ENCODE measurements around the gene CEACAM16. TPM values are rescaled to one million over a fixed set of nuclear protein-coding genes. Genes with fewer than 3 reads are reported as not detected.

Gene CEACAM16
- total RNA-seq, 1 experiment from 2014 or later: not detected

GRCh38 chr19:44757057-44757734 is 58.2 kb downstream of the CEACAM16 start:
- no peak for ATAC-seq
- Histone ChIP-seq H3K79me2 (ENCODE audit: insufficient read depth, low read length) (peaks cover 9% of the 10 kb centered on the region; the same call in 1 of the 2 replicates), H2AFZ (ENCODE audit: low read depth, low read length, poor library complexity, severe bottlenecking) (no peak overlapping the region), H3K4me3 (replicated peaks in 1 of 2; ENCODE audit: low read depth in 1 of 2, low read length in 2 of 2) (no peak overlapping the region), H4K20me1 (ENCODE audit: insufficient read depth) (no peaks in the 10 kb centered on the region), H3K36me3 (ENCODE audit: control insufficient read depth in 1 of 2, insufficient read depth in 2 of 2, low read length in 2 of 2) (peaks cover 3 to 7% of the 10 kb centered on the region in 2 experiments; a peak in 2 of 4 replicates), H3K27me3 (ENCODE audit: insufficient read depth, low read length) (no peaks in the 10 kb centered on the region), H3K9me3 (ENCODE audit: control insufficient read depth in 1 of 2, insufficient read depth in 1 of 2, low read depth in 1 of 2, low read length in 2 of 2) (no peaks in the 10 kb centered on the region), H3K9ac (ENCODE audit: low read length) (no peak overlapping the region), H3K4me2 (ENCODE audit: low read length) (no peak overlapping the region), H3K4me1 (ENCODE audit: control insufficient read depth in 1 of 2, insufficient read depth in 2 of 2, low read length in 2 of 2) (peaks cover 25 to 46% of the 10 kb centered on the region in 2 experiments), H3K9me2 (ENCODE audit: insufficient read depth) (no peaks in the 10 kb centered on the region), H3K27ac (ENCODE audit: low read depth, low read length) (peak overlapping the region; percentile 30; the same call in 1 of the 2 replicates)
- ChIA-PET CTCF (no interaction called here), POLR2A (no interaction called here), RAD21 (ENCODE audit: low non-redundant PET in 1 of 2, low total read pairs in 2 of 2, uncharacterized antibody in 2 of 2, unreplicated experiment in 2 of 2) (no interaction called here)
- DNase-seq (ENCODE audit: low read depth, low spot score): no peak
- TF ChIP-seq CEBPB (IDR thresholded peaks at IDR 0.05; ENCODE audit: low read depth): no peak
- BruUV-seq (replicated peaks): no TSS peak
- intact Hi-C loops (cut with micrococcal nuclease): no loop called here

GRCh38 chr19:44757735-44758505 is 59.0 kb downstream of the CEACAM16 start:
- H3K4me3 ChIP-seq (replicated peaks in 1 of 2; ENCODE audit: low read depth in 1 of 2, low read length in 2 of 2): no peak overlapping the region
- intact Hi-C loops (cut with micrococcal nuclease): no loop called here
- no peak overlapping the region for H3K9ac ChIP-seq (ENCODE audit: low read length)
- ChIA-PET CTCF (no interaction called here), RAD21 (ENCODE audit: low non-redundant PET in 1 of 2, low total read pairs in 2 of 2, uncharacterized antibody in 2 of 2, unreplicated experiment in 2 of 2) (interaction anchor here in 1 of 2 experiments (0.6 kb wide), 1 partner anchor 13 kb away, joined by 5 read pairs; no protein-coding TSS in a partner anchor), POLR2A (no interaction called here)
- no peak for TF ChIP-seq MAX (IDR thresholded peaks at IDR 0.05)
- no peak for TF ChIP-seq EZH2 (IDR thresholded peaks at IDR 0.05)
- TF ChIP-seq CEBPB (IDR thresholded peaks at IDR 0.05; ENCODE audit: low read depth): no peak
- no peak for TF ChIP-seq SP1 (IDR thresholded peaks at IDR 0.05; ENCODE audit: low read depth)
- TF ChIP-seq SRF (IDR thresholded peaks at IDR 0.05; ENCODE audit: low read depth): no peak
- no peak for TF ChIP-seq ELF1 (IDR thresholded peaks at IDR 0.05; ENCODE audit: borderline replicate concordance, low read depth)
- TF ChIP-seq RAD21 (IDR thresholded peaks at IDR 0.05; ENCODE audit: low read depth): no peak
- no peak for TF ChIP-seq YY1 (IDR thresholded peaks at IDR 0.05; ENCODE audit: extremely low read depth, insufficient replicate concordance, low read depth, low read length)
- no peak for TF ChIP-seq CBX3 (IDR thresholded peaks at IDR 0.05; ENCODE audit: low read depth)
- TF ChIP-seq EZH2phosphoT487 (IDR thresholded peaks at IDR 0.05; ENCODE audit: borderline replicate concordance): no peak
- no peak for TF ChIP-seq ZNF274 (IDR thresholded peaks at IDR 0.05; ENCODE audit: low read depth, low read length)
- H3K36me3 ChIP-seq (ENCODE audit: control insufficient read depth in 1 of 2, insufficient read depth in 2 of 2, low read length in 2 of 2): peaks cover 3 to 7% of the 10 kb centered on the region in 2 experiments; a peak in 2 of 4 replicates
- H3K27ac ChIP-seq (ENCODE audit: low read depth, low read length): peak overlapping the region; percentile 18; the same call in 1 of the 2 replicates
- no peaks in the 10 kb centered on the region for H3K9me3 ChIP-seq (ENCODE audit: control insufficient read depth in 1 of 2, insufficient read depth in 1 of 2, low read depth in 1 of 2, low read length in 2 of 2)
- no peaks in the 10 kb centered on the region for H3K9me2 ChIP-seq (ENCODE audit: insufficient read depth)
- peaks cover 18 to 38% of the 10 kb centered on the region in 2 experiments for H3K4me1 ChIP-seq (ENCODE audit: control insufficient read depth in 1 of 2, insufficient read depth in 2 of 2, low read length in 2 of 2)
- H3K27me3 ChIP-seq (ENCODE audit: insufficient read depth, low read length): no peaks in the 10 kb centered on the region
- no TSS peak for BruUV-seq (replicated peaks)
- no peak overlapping the region for H3K4me2 ChIP-seq (ENCODE audit: low read length)
- no peaks in the 10 kb centered on the region for H4K20me1 ChIP-seq (ENCODE audit: insufficient read depth)
- no peak overlapping the region for H2AFZ ChIP-seq (ENCODE audit: low read depth, low read length, poor library complexity, severe bottlenecking)
- H3K79me2 ChIP-seq (ENCODE audit: insufficient read depth, low read length): peaks cover 9% of the 10 kb centered on the region; the same call in 1 of the 2 replicates
- no peak for ATAC-seq
- no peak for DNase-seq (ENCODE audit: low read depth, low spot score)

Measured in HCT116 (cell line).